Astrocyte (in vitro differentiated cells and primary cell): ENCODE results near the gene TRIM56. TPM values are rescaled to one million over a fixed set of nuclear protein-coding genes. Genes with fewer than 3 reads are reported as not detected.
"Not testable (repeated sequence)": the region's sequence is repeated elsewhere in the genome, so short reads cannot be mapped to it uniquely, and the experiment has no call there.

Experiments
- DNase-seq: peaks from one replicate; pipeline ENCODE4 v3.0.0-alpha.2; 2010; ENCODE audit warnings: low read depth
- FAIRE-seq: peaks from 2 replicates; lab custom pipeline; 2011; peaks lifted over from hg19 to GRCh38; lab: Jason Lieb, UNC
- H2AFZ ChIP-seq: 2 replicates; pipeline ENCODE4 v1.6.0; 2012; ENCODE audit warnings: low read depth, low read length, inconsistent platforms
- H3K27ac ChIP-seq: 2 replicates; pipeline ENCODE4 v1.5.1; 2011; ENCODE audit warnings: low read depth, low read length, inconsistent platforms
- H3K27me3 ChIP-seq: 2 replicates; pipeline ENCODE4 v1.6.0; 2011; ENCODE audit warnings: low read length, inconsistent platforms; ENCODE audit not compliant: insufficient read depth
- H3K36me3 ChIP-seq: 2 replicates; pipeline ENCODE4 v1.5.1; 2011; ENCODE audit warnings: low read length, inconsistent platforms; ENCODE audit not compliant: insufficient read depth
- H3K4me1 ChIP-seq: 2 replicates; pipeline ENCODE4 v1.5.1; 2011; ENCODE audit warnings: low read length, inconsistent platforms; ENCODE audit not compliant: insufficient read depth
- H3K4me2 ChIP-seq: 2 replicates; pipeline ENCODE4 v1.6.0; 2012; ENCODE audit warnings: low read length, inconsistent platforms
- H3K4me3 ChIP-seq: 2 replicates; pipeline ENCODE4 v1.5.1; 2011; ENCODE audit warnings: low read depth, mild to moderate bottlenecking, low read length, inconsistent platforms; ENCODE audit not compliant: insufficient read depth
- H3K79me2 ChIP-seq: 2 replicates; pipeline ENCODE4 v1.6.0; 2012; ENCODE audit warnings: mild to moderate bottlenecking, low read length, inconsistent platforms; ENCODE audit not compliant: insufficient read depth
- H3K9ac ChIP-seq: 2 replicates; pipeline ENCODE4 v1.6.0; 2012; ENCODE audit warnings: mild to moderate bottlenecking, low read length, inconsistent platforms
- H3K9me3 ChIP-seq: 2 replicates; pipeline ENCODE4 v1.5.1; 2012; ENCODE audit warnings: low read depth, mild to moderate bottlenecking, low read length, inconsistent platforms; ENCODE audit not compliant: insufficient read depth
- H4K20me1 ChIP-seq: 2 replicates; pipeline ENCODE4 v1.6.0; 2012; ENCODE audit warnings: low read length, inconsistent platforms; ENCODE audit not compliant: insufficient read depth
- H3K27ac Mint-ChIP-seq: one replicate; pipeline ENCODE4 v1.8.0; 2021; ENCODE audit warnings: mild to moderate bottlenecking, mixed read lengths; ENCODE audit not compliant: unreplicated experiment
- H3K27me3 Mint-ChIP-seq: one replicate; pipeline ENCODE4 v1.8.0; 2021; ENCODE audit warnings: low read depth, mixed read lengths; ENCODE audit not compliant: unreplicated experiment
- H3K36me3 Mint-ChIP-seq: one replicate; pipeline ENCODE4 v1.8.0; 2021; ENCODE audit warnings: low read depth, mixed read lengths; ENCODE audit not compliant: unreplicated experiment
- H3K4me1 Mint-ChIP-seq: one replicate; pipeline ENCODE4 v1.8.0; 2021; ENCODE audit warnings: low read depth, mixed read lengths; ENCODE audit not compliant: unreplicated experiment
- H3K4me3 Mint-ChIP-seq: one replicate; pipeline ENCODE4 v1.8.0; 2021; ENCODE audit warnings: mild to moderate bottlenecking, moderate library complexity, mixed read lengths; ENCODE audit not compliant: unreplicated experiment
- H3K9me3 Mint-ChIP-seq: one replicate; pipeline ENCODE4 v1.8.0; 2021; ENCODE audit warnings: mild to moderate bottlenecking, mixed read lengths; ENCODE audit not compliant: unreplicated experiment
- CTCF ChIP-seq: IDR thresholded peaks from 2 replicates; pipeline ENCODE4 v1.5.1; 2011; ENCODE audit warnings: low read depth, mild to moderate bottlenecking, inconsistent platforms, low read length, moderate library complexity; ENCODE audit not compliant: insufficient read depth
- EZH2 ChIP-seq: IDR thresholded peaks from 2 replicates; pipeline ENCODE4 v1.6.1; 2012; ENCODE audit warnings: mild to moderate bottlenecking, low read length, inconsistent platforms; ENCODE audit not compliant: insufficient read depth
- total RNA-seq: library from RNA; stranded (reverse); gene quantifications from 2 replicates; pipeline ENCODE4 v1.2.1, GENCODE V29; 2021

The TRIM56 gene
- total RNA-seq, 1 donor from 2014 or later, result 24.2 TPM

- Mint-ChIP-seq H3K27ac (no peak overlapping the region), H3K4me1 (peaks cover 4% of the 10 kb centered on the region), H3K9me3 (peaks cover 3% of the 10 kb centered on the region), H3K36me3 (peaks cover 2% of the 10 kb centered on the region), H3K27me3 (peaks cover 25% of the 10 kb centered on the region), H3K4me3 (no peak overlapping the region)
- Histone ChIP-seq H3K27me3 (peaks cover 2% of the 10 kb centered on the region), H3K4me2 (no peak overlapping the region), H3K4me3 (no peak overlapping the region), H2AFZ (no peak overlapping the region), H3K4me1 (peaks cover 8% of the 10 kb centered on the region), H3K36me3 (no peaks in the 10 kb centered on the region), H3K27ac (no peak overlapping the region), H3K79me2 (no peaks in the 10 kb centered on the region), H3K9ac (no peak overlapping the region), H3K9me3 (no peaks in the 10 kb centered on the region), H4K20me1 (no peaks in the 10 kb centered on the region)
- no peak for DNase-seq
- no peak for FAIRE-seq
- TF ChIP-seq CTCF (no peak), EZH2 (no peak)
Measured at GRCh38 chr7:101068401-101068800, 16.9 kb upstream of the TRIM56 start.

GRCh38 chr7:101071362-101072104 is 13.7 kb upstream of the TRIM56 start:
- not testable (repeated sequence) for H3K79me2 ChIP-seq, H3K9me3 ChIP-seq, DNase-seq, H3K4me1 ChIP-seq, H2AFZ ChIP-seq, H3K9ac ChIP-seq, H3K36me3 Mint-ChIP-seq, H3K4me3 ChIP-seq, FAIRE-seq, H3K9me3 Mint-ChIP-seq, H3K4me1 Mint-ChIP-seq, H3K27ac Mint-ChIP-seq, H3K4me2 ChIP-seq, H3K27me3 ChIP-seq, H4K20me1 ChIP-seq, H3K4me3 Mint-ChIP-seq, H3K27ac ChIP-seq, H3K36me3 ChIP-seq
- H3K27me3 Mint-ChIP-seq, result peaks cover 19% of the 10 kb centered on the region

GRCh38 chr7:101075646-101076045 is 9.6 kb upstream of the TRIM56 start:
- H3K4me1 ChIP-seq, result no peaks in the 10 kb centered on the region
- H3K9ac ChIP-seq, result no peak overlapping the region
- no peak for DNase-seq
- H4K20me1 ChIP-seq, result no peaks in the 10 kb centered on the region
- no peaks in the 10 kb centered on the region for H3K9me3 Mint-ChIP-seq
- H3K27me3 ChIP-seq, result peaks cover 2% of the 10 kb centered on the region
- peaks cover 14% of the 10 kb centered on the region for H3K27me3 Mint-ChIP-seq
- no peak overlapping the region for H3K27ac Mint-ChIP-seq
- no peak overlapping the region for H3K4me2 ChIP-seq
- no peak overlapping the region for H3K4me3 Mint-ChIP-seq
- no peaks in the 10 kb centered on the region for H3K36me3 ChIP-seq
- H3K36me3 Mint-ChIP-seq, result no peaks in the 10 kb centered on the region
- FAIRE-seq, result no peak
- H3K27ac ChIP-seq, result no peak overlapping the region
- no peaks in the 10 kb centered on the region for H3K79me2 ChIP-seq
- H2AFZ ChIP-seq, result no peak overlapping the region
- no peaks in the 10 kb centered on the region for H3K9me3 ChIP-seq
- H3K4me3 ChIP-seq, result no peak overlapping the region
- TF ChIP-seq EZH2 (no peak), CTCF (no peak)
- H3K4me1 Mint-ChIP-seq, result peaks cover 4% of the 10 kb centered on the region

GRCh38 chr7:101076183-101076582 is 9.1 kb upstream of the TRIM56 start:
- H3K4me2 ChIP-seq, H3K27ac Mint-ChIP-seq, H3K4me3 ChIP-seq, DNase-seq, H3K79me2 ChIP-seq, H3K27me3 ChIP-seq, H3K4me3 Mint-ChIP-seq, FAIRE-seq, H3K36me3 Mint-ChIP-seq, H3K36me3 ChIP-seq, H3K27ac ChIP-seq, H3K9me3 ChIP-seq, H3K4me1 ChIP-seq, H2AFZ ChIP-seq, H3K9me3 Mint-ChIP-seq, H3K9ac ChIP-seq, H3K4me1 Mint-ChIP-seq, H4K20me1 ChIP-seq: not testable (repeated sequence)
- peaks cover 14% of the 10 kb centered on the region for H3K27me3 Mint-ChIP-seq
